Measurements from ENCODE around the gene ZKSCAN4. TPM values are rescaled to one million over a fixed set of nuclear protein-coding genes. Genes with fewer than 3 reads are reported as not detected.

The ZKSCAN4 gene
- total RNA-seq, 1 donor from 2014 or later: 11.1 TPM

- Mint-ChIP-seq H3K9me3 (no peaks in the 10 kb centered on the region), H3K4me3 (peak overlapping the region; percentile 57), H3K27me3 (peaks cover 76% of the 10 kb centered on the region), H3K27ac (no peak overlapping the region), H3K36me3 (ENCODE audit: low read depth) (no peaks in the 10 kb centered on the region), H3K4me1 (peaks cover 24% of the 10 kb centered on the region)
- DNase-seq (no peak), ATAC-seq (ENCODE audit: low read depth) (no peak)
- ChIA-PET POLR2A (interaction anchor here (0.6 kb wide), 1 partner anchor 322 kb away, joined by 7 read pairs; a partner anchor contains a TSS), CTCF (no interaction called here)
- intact Hi-C loops (cut with micrococcal nuclease): no loop called here
- TF ChIP-seq CTCF (IDR thresholded peaks at IDR 0.05): no peak
These were observed 39.4 kb downstream of the ZKSCAN4 start for GRCh38 chr6:28212510-28213212.

- no peaks in the 10 kb centered on the region for H3K36me3 Mint-ChIP-seq (ENCODE audit: low read depth)
- H3K27me3 Mint-ChIP-seq: peaks cover 81% of the 10 kb centered on the region
- DNase-seq (no peak), ATAC-seq (ENCODE audit: low read depth) (no peak)
- peak overlapping the region; percentile 57 for H3K4me3 Mint-ChIP-seq
- CTCF ChIA-PET: no interaction called here
- intact Hi-C loops (cut with micrococcal nuclease): no loop called here
- TF ChIP-seq CTCF (IDR thresholded peaks at IDR 0.05): no peak
- H3K9me3 Mint-ChIP-seq: no peaks in the 10 kb centered on the region
- H3K27ac Mint-ChIP-seq: no peak overlapping the region
- POLR2A ChIA-PET: no interaction called here
- H3K4me1 Mint-ChIP-seq: peaks cover 31% of the 10 kb centered on the region
These were observed 40.1 kb downstream of the ZKSCAN4 start for GRCh38 chr6:28211840-28212509.

- no peak overlapping the region for H3K27ac Mint-ChIP-seq
- DNase-seq (no peak), ATAC-seq (ENCODE audit: low read depth) (no peak)
- CTCF ChIA-PET: no interaction called here
- no peaks in the 10 kb centered on the region for H3K36me3 Mint-ChIP-seq (ENCODE audit: low read depth)
- TF ChIP-seq CTCF (IDR thresholded peaks at IDR 0.05): no peak
- peaks cover 6% of the 10 kb centered on the region for H3K9me3 Mint-ChIP-seq
- H3K4me1 Mint-ChIP-seq: peaks cover 32% of the 10 kb centered on the region
- intact Hi-C loops (cut with micrococcal nuclease): loop anchor here (5.0 kb wide), 1 partner anchor 538 kb away; no protein-coding TSS in a partner anchor
- POLR2A ChIA-PET: no interaction called here
- H3K27me3 Mint-ChIP-seq: peaks cover 78% of the 10 kb centered on the region
- H3K4me3 Mint-ChIP-seq: no peak overlapping the region
These were observed 42.1 kb downstream of the ZKSCAN4 start for GRCh38 chr6:28209753-28210535.

GRCh38 chr6:28208111-28208659 is 43.9 kb downstream of the ZKSCAN4 start:
- Mint-ChIP-seq H3K27me3 (peaks cover 74% of the 10 kb centered on the region), H3K9me3 (peaks cover 10% of the 10 kb centered on the region), H3K4me1 (peaks cover 32% of the 10 kb centered on the region), H3K36me3 (ENCODE audit: low read depth) (no peaks in the 10 kb centered on the region), H3K4me3 (peak overlapping the region; percentile 67), H3K27ac (no peak overlapping the region)
- ChIA-PET CTCF (no interaction called here), POLR2A (interaction anchor here (1.7 kb wide), 1 partner anchor 10 kb away, joined by 4 read pairs; no protein-coding TSS in a partner anchor)
- no peak for TF ChIP-seq CTCF (IDR thresholded peaks at IDR 0.05)
- ATAC-seq (ENCODE audit: low read depth) (no peak), DNase-seq (no peak)
- intact Hi-C loops (cut with micrococcal nuclease): loop anchor here (5.0 kb wide), 1 partner anchor 536 kb away; no protein-coding TSS in a partner anchor

All from activated B cell treated with CpG ODN at 0.5 μM for 24 hours (primary cell).